ENCODE results near the gene RPS19BP1. TPM values are rescaled to one million over a fixed set of nuclear protein-coding genes. Genes with fewer than 3 reads are reported as not detected.

Gene RPS19BP1
- total RNA-seq, 4 donors from 2014 or later: 144 to 176 (median 160) TPM

DNA sequence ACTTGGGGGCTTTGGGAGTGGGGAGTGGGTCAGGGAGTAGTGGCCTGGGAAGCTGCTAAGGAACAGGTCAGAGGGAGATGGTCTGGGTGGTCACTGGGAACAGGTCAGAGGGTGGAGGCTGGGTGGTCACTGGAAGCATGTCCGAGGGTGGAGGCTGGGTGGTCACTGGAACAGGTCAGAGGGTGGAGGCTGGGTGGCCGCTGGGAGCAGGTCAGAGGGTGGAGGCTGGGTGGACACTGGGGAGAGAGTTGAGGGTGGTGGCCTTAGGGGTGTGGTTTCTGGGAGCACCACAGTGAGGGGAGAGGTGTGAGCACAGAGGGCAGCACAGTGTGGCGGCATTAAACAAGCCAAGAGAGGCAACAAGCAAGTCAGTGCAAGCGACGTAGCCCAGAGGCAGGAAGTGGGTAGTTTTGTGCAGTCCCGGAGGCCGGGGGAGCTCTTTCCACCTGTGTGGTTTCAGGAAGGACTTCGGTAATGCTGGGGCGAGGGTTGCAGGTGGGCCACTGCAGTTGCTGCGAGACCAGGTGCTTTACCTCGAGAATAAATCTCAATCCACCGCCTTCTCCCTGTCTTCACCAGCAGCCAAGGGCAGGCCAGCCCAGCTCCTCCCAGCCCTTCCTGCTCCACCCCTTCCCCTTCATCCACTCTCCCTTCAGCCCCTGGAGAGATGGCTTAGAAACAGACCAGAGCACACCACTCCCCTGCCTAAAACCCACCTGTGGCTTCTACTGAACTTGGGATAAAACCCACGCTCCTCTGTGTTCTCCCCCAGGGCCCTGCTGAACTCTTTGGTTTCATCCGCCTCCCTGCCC, 34.8 kb upstream of the RPS19BP1 start:
- no peak for ATAC-seq
- TF ChIP-seq POLR2AphosphoS5 (IDR thresholded peaks at IDR 0.05) (no peak), POLR2A (IDR thresholded peaks at IDR 0.05) (no peak), EP300 (IDR thresholded peaks at IDR 0.05) (no peak)
- TF ChIP-seq, protein P1, sequence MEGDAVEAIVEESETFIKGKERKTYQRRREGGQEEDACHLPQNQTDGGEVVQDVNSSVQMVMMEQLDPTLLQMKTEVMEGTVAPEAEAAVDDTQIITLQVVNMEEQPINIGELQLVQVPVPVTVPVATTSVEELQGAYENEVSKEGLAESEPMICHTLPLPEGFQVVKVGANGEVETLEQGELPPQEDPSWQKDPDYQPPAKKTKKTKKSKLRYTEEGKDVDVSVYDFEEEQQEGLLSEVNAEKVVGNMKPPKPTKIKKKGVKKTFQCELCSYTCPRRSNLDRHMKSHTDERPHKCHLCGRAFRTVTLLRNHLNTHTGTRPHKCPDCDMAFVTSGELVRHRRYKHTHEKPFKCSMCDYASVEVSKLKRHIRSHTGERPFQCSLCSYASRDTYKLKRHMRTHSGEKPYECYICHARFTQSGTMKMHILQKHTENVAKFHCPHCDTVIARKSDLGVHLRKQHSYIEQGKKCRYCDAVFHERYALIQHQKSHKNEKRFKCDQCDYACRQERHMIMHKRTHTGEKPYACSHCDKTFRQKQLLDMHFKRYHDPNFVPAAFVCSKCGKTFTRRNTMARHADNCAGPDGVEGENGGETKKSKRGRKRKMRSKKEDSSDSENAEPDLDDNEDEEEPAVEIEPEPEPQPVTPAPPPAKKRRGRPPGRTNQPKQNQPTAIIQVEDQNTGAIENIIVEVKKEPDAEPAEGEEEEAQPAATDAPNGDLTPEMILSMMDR (IDR thresholded peaks at IDR 0.05): no peak
- Histone ChIP-seq H3K9me3 (no peaks in the 10 kb centered on the region), H3K27ac (no peak overlapping the region), H3K27me3 (peaks cover 79% of the 10 kb centered on the region), H3K4me3 (no peak overlapping the region), H3K4me1 (no peaks in the 10 kb centered on the region), H3K36me3 (no peaks in the 10 kb centered on the region)
- WGBS, 2 donors (ENCODE audit: low coverage in 1 of 2): 50 to 82% methylated on average over 3 to 11 of the region's 14 CpGs

DNA sequence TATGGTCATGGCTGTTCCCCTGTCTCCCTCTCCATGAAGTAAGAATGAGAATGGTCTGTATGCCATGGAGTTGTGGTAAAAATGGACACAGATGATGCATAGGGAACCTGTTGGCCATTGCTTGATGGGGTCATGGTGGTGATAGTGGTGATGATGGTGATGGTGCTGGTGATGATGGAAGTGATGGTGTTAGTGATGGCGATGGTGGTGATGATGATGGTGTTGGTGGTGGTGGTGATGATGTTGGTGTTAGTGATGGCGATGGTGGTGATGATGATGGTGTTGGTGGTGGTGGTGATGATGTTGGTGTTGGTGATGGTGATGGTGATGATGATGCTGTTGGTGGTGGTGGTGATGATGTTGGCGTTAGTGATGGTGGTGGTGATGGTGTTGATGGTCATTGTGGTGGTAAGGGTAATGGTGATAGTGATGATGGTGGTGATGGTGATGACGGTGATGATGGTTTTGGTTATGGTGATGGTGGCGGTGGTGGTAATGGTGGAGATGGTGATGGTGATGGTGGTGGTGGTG, 32.9 kb upstream of the RPS19BP1 start:
- Histone ChIP-seq H3K36me3 (no peaks in the 10 kb centered on the region), H3K4me3 (no peak overlapping the region), H3K9me3 (no peaks in the 10 kb centered on the region), H3K27me3 (peaks cover 79% of the 10 kb centered on the region), H3K4me1 (no peaks in the 10 kb centered on the region), H3K27ac (no peak overlapping the region)
- TF ChIP-seq, protein P1 (IDR thresholded peaks at IDR 0.05): no peak
- 91 to 94% methylated on average over 4 to 5 of the region's 5 CpGs for WGBS, 2 donors (ENCODE audit: low coverage in 1 of 2)
- ATAC-seq: no peak

DNA sequence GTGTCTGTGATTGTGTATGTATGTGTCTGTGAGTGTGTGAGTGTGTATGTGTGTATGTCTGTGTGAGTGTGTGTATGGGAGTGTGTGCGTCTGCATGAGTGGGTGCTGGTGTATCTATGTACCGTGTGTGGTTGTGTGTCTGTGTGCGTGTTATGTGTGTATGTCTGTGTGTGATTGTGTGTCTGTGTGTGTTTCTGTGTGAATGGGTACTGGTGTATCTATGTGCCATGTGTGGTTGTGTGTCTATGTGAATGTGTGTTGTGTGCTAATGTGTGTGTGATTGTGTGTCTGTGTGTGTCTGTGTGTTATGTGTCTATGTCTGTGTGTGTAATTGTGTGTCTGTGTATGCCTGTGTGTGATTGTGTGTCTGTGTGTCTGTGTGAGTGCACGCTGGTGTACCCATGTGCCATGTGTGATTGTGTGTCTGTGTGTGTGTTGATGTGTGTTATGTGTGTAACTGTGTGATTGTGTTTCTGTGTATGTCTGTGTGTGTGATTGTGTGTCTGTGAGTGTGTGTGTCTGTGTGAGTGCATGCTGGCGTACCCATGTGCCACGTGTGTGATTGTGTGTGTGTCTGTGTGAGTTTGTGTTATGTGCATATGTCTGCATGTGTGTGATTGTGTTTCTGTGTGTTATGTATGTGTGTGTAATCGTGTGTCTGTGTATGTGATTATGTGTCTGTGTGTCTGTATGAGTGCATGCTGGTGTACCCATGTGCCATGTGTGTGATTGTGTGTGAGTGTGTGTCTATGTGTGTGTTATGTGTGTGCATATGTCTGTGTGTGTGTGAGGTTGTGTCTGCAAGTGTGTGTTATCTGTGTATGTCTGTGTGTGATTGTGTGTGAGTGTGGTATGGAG, 31.3 kb upstream of the RPS19BP1 start:
- ATAC-seq: no peak
- Histone ChIP-seq H3K27ac (no peak overlapping the region), H3K36me3 (no peaks in the 10 kb centered on the region), H3K4me3 (no peak overlapping the region), H3K4me1 (no peaks in the 10 kb centered on the region), H3K9me3 (no peaks in the 10 kb centered on the region), H3K27me3 (peaks cover 87% of the 10 kb centered on the region)
- TF ChIP-seq, protein P1 (IDR thresholded peaks at IDR 0.05): no peak
- WGBS, 2 donors (ENCODE audit: low coverage in 1 of 2): 86 to 89% methylated on average over 4 to 6 of the region's 7 CpGs

DNA sequence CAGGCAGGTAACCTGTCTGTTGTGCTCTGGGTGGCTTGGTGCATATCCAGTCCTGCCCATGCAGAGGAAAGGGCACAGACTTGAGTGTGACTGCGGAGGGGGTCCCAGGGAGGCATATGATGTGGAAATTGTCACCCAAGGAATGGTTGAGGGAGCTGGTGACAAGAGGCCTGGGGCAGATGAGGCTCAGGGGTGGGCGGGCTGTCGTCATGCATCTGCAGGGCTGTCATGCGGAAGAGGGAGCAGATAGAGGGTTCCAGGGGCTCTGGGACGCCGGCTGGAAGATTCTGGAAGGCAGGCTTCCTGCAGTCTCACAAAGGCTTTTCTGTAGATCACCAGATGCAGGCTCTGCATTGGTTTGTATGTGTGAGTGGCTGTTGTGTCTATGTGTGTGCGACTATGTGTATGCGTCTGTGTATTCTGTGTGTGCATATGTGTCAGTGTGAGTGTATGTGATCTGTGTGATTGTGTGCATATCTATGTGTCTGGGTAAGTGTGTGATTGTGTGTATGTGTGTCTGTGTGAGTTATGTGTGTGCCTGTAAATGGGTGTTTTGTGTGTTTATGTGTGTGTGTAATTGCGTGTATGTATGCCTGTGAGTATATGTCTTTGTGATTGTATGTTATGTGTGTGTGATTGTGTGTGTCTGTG, 30.4 kb upstream of the RPS19BP1 start:
- Histone ChIP-seq H3K4me3 (no peak overlapping the region), H3K27ac (no peak overlapping the region), H3K27me3 (peaks cover 90% of the 10 kb centered on the region), H3K36me3 (no peaks in the 10 kb centered on the region), H3K4me1 (peaks cover 0 to 8% (median 6%) of the 10 kb centered on the region in 3 donors), H3K9me3 (no peaks in the 10 kb centered on the region)
- TF ChIP-seq POLR2A (IDR thresholded peaks at IDR 0.05): no peak
- TF ChIP-seq, protein P1 (IDR thresholded peaks at IDR 0.05): no peak
- TF ChIP-seq EP300 (IDR thresholded peaks at IDR 0.05): no peak
- no peak for TF ChIP-seq POLR2AphosphoS5 (IDR thresholded peaks at IDR 0.05)
- no peak for ATAC-seq
- 66 to 67% methylated on average over 5 to 8 of the region's 9 CpGs for WGBS, 2 donors (ENCODE audit: low coverage in 1 of 2)

All from gastroesophageal sphincter (tissue), 4 donors.